B cell (primary cell): ENCODE measurements around the gene XXYLT1. TPM values are rescaled to one million over a fixed set of nuclear protein-coding genes. Genes with fewer than 3 reads are reported as not detected.

ENCODE experiments used
- ATAC-seq: fragments of 200-7000 bp; cut with Tn5 transposase; one replicate; pipeline ENCODE4 v1.10.0; 2021; ENCODE audit warnings: low read depth, mild to moderate bottlenecking, moderate number of reproducible peaks, moderate library complexity
- CTCF ChIA-PET: fragments of 350-600 bp; sonication (Branson Sonifier 250); formaldehyde crosslinking; loops from one replicate; lab custom pipeline; 2021; ENCODE audit warnings: antibody characterized with exemption, inconsistent platforms; lab: Charles Lee
- POLR2A ChIA-PET: fragments of 350-600 bp; sonication (Branson Sonifier 250); formaldehyde crosslinking; loops from one replicate; lab custom pipeline; 2021; ENCODE audit warnings: antibody characterized with exemption; lab: Charles Lee
- DNase-seq: peaks from one replicate; pipeline ENCODE4 v3.0.0; 2013
- H2AFZ ChIP-seq: 2 replicates; pipeline ENCODE4 v1.6.1; 2012; ENCODE audit warnings: mild to moderate bottlenecking, low read depth, low read length; ENCODE audit not compliant: insufficient read depth, poor library complexity, severe bottlenecking
- H3K27ac ChIP-seq, 2 donors: 1 replicate in 1 of 2; 2 replicates in 1 of 2; pipeline ENCODE4 v1.5.1; 2012 to 2013; ENCODE audit warnings: low read length in 2 of 2, mild to moderate bottlenecking in 2 of 2, moderate library complexity in 1 of 2
- H3K27me3 ChIP-seq, 4 experiments: fragments of 200-600 bp in 1 of 4; sonication (generic) in 1 of 4; replicated peaks in 1 of 4; 1 replicate in 2 of 4; 2 replicates in 2 of 4; pipeline versions ENCODE4 v1.6.1 to v1.7.0; 2013 to 2016; ENCODE audit warnings: low read length in 3 of 4, mild to moderate bottlenecking in 2 of 4, mixed read lengths in 1 of 4, moderate library complexity in 1 of 4; ENCODE audit not compliant: insufficient read depth in 4 of 4, control insufficient read depth in 3 of 4; ENCODE audit errors: control extremely low read depth in 1 of 4
- H3K36me3 ChIP-seq, 2 experiments: replicated peaks in 1 of 2; 1 replicate in 1 of 2; 2 replicates in 1 of 2; pipeline versions ENCODE4 v1.6.1 to v1.7.1; 2013; ENCODE audit warnings: low read length in 1 of 2; ENCODE audit not compliant: insufficient read depth in 2 of 2, control insufficient read depth in 1 of 2; ENCODE audit errors: control extremely low read depth in 1 of 2, extremely low read depth in 1 of 2
- H3K4me1 ChIP-seq, 2 donors: fragments of 200-600 bp in 1 of 2; sonication (generic) in 1 of 2; 1 replicate in 1 of 2; 2 replicates in 1 of 2; pipeline versions ENCODE4 v1.5.1 to v1.6.1; 2013 to 2017; ENCODE audit warnings: low read length in 2 of 2; ENCODE audit not compliant: control insufficient read depth in 2 of 2, insufficient read depth in 2 of 2
- H3K4me2 ChIP-seq: replicated peaks from 2 replicates; pipeline ENCODE3; 2012; ENCODE audit warnings: mild to moderate bottlenecking, low read depth, low read length; ENCODE audit not compliant: poor library complexity, severe bottlenecking
- H3K4me3 ChIP-seq, 5 experiments: fragments of 200-600 bp in 1 of 5; sonication (generic) in 1 of 5; 1 replicate in 3 of 5; 2 replicates in 2 of 5; pipeline versions ENCODE4 v1.5.1 to v1.7.0; 2011 to 2016; ENCODE audit warnings: low read length in 4 of 5, mild to moderate bottlenecking in 4 of 5, low read depth in 2 of 5, control low read depth in 1 of 5, moderate library complexity in 1 of 5; ENCODE audit not compliant: insufficient read depth in 1 of 5; ENCODE audit errors: control extremely low read depth in 1 of 5, extremely low read depth in 1 of 5
- H3K79me2 ChIP-seq: fragments of 200-600 bp; sonication (generic); one replicate; pipeline ENCODE4 v1.6.0; 2016; ENCODE audit warnings: low read length; ENCODE audit not compliant: control insufficient read depth, insufficient read depth
- H3K9ac ChIP-seq: fragments of 200-600 bp; sonication (generic); 2 replicates; pipeline ENCODE4 v1.6.1; 2017; ENCODE audit warnings: mild to moderate bottlenecking, low read length, moderate library complexity
- H3K9me3 ChIP-seq, 3 donors: one replicate each; pipeline versions ENCODE4 v1.6.1 to v1.7.1; 2013; ENCODE audit warnings: low read length in 2 of 3; ENCODE audit not compliant: control insufficient read depth in 2 of 3, insufficient read depth in 1 of 3; ENCODE audit errors: control extremely low read depth in 1 of 3
- H4K20me1 ChIP-seq: 2 replicates; pipeline ENCODE4 v1.6.0; 2012; ENCODE audit warnings: mild to moderate bottlenecking, low read length; ENCODE audit not compliant: insufficient read depth, control insufficient read depth, poor library complexity, severe bottlenecking
- H3K27ac Mint-ChIP-seq: one replicate; pipeline ENCODE4 v1.8.0; 2021; ENCODE audit warnings: mixed read lengths
- H3K27me3 Mint-ChIP-seq: one replicate; pipeline ENCODE4 v1.8.0; 2021; ENCODE audit warnings: mixed read lengths
- H3K4me1 Mint-ChIP-seq: one replicate; pipeline ENCODE4 v1.8.0; 2021; ENCODE audit warnings: mixed read lengths
- H3K4me3 Mint-ChIP-seq: one replicate; pipeline ENCODE4 v1.8.0; 2021; ENCODE audit warnings: mixed read lengths
- H3K9me3 Mint-ChIP-seq: one replicate; pipeline ENCODE4 v1.8.0; 2022; ENCODE audit warnings: mixed read lengths; ENCODE audit not compliant: insufficient read depth
- CTCF ChIP-seq: fragments of 200-600 bp; IDR thresholded peaks from one replicate; pipeline ENCODE4 v1.8.0; 2022; ENCODE audit warnings: antibody characterized with exemption, mild to moderate bottlenecking
- EZH2 ChIP-seq: IDR thresholded peaks from 2 replicates; pipeline ENCODE4 v1.6.1; 2012; ENCODE audit warnings: borderline replicate concordance, low read depth, mild to moderate bottlenecking, moderate library complexity, low read length; ENCODE audit not compliant: insufficient read depth, poor library complexity, severe bottlenecking
- WGBS: methylation state at CpG from one replicate; pipeline ENCODE4 v1.1.5; 2013; ENCODE audit warnings: missing lambda C conversion rate; ENCODE audit not compliant: insufficient coverage; 5-methylcytosine and 5-hydroxymethylcytosine counted together
- intact Hi-C: fragments of 100-400 bp; cut with micrococcal nuclease; formaldehyde crosslinking; loops from one replicate; pipeline ENCODE4 v1.10.0; 2022
- polyA plus RNA-seq: library from polyadenylated mRNA; depleted of rRNA; stranded (reverse); fragments of >200 nt; gene quantifications from 2 replicates; pipeline ENCODE4 v1.2.3, GENCODE V29; 2012
- total RNA-seq, 2 donors: library from RNA; stranded (reverse); fragments of 120-200 nt in 1 of 2; gene quantifications; 1 replicate in 1 of 2; 2 replicates in 1 of 2; pipeline versions ENCODE4 v1.2.3 to v1.2.4, GENCODE V29; 2013 to 2022

Gene XXYLT1
- total and polyA plus RNA-seq, 2 donors (not counting 1 experiment from before 2014, with no cell fraction given): 2.6 to 11.2 TPM

GRCh38 chr3:195208183-195208582 is 62.8 kb downstream of the XXYLT1 start:
- H3K27ac ChIP-seq: no peak overlapping the region
- H3K4me1 ChIP-seq: peaks cover 14 to 30% of the 10 kb centered on the region in 2 donors
- no peak overlapping the region for H3K9ac ChIP-seq
- no peak overlapping the region for H2AFZ ChIP-seq
- peak; percentile 37 for DNase-seq
- peak; percentile 84 for ATAC-seq
- H3K4me2 ChIP-seq: no peak overlapping the region
- no peaks in the 10 kb centered on the region for H3K27me3 ChIP-seq
- CTCF ChIA-PET: interaction anchor here (0.9 kb wide), 1 partner anchor 48 kb away, joined by 3 read pairs; no protein-coding TSS in a partner anchor
- Mint-ChIP-seq H3K9me3 (no peaks in the 10 kb centered on the region), H3K4me1 (peaks cover 30% of the 10 kb centered on the region), H3K27me3 (no peaks in the 10 kb centered on the region), H3K4me3 (peak overlapping the region; percentile 26), H3K27ac (peak overlapping the region; percentile 12)
- H3K36me3 ChIP-seq: no peaks in the 10 kb centered on the region
- no peaks in the 10 kb centered on the region for H3K79me2 ChIP-seq
- no peaks in the 10 kb centered on the region for H4K20me1 ChIP-seq
- TF ChIP-seq CTCF: no peak
- TF ChIP-seq EZH2: no peak
- H3K4me3 ChIP-seq: no peak overlapping the region
- WGBS: 49% methylated on average over 5 of the region's 9 CpGs
- intact Hi-C loops: loop anchor here (5.0 kb wide), 1 partner anchor 61 kb away; no protein-coding TSS in a partner anchor
- POLR2A ChIA-PET: interaction anchor here (1.9 kb wide), 1 partner anchor 60 kb away, joined by 5 read pairs; no protein-coding TSS in a partner anchor
- H3K9me3 ChIP-seq: peaks cover 0 to 5% (median 0%) of the 10 kb centered on the region in 3 donors

GRCh38 chr3:195207731-195208130 is 63.2 kb downstream of the XXYLT1 start:
- H3K79me2 ChIP-seq: no peaks in the 10 kb centered on the region
- CTCF ChIA-PET: no interaction called here
- TF ChIP-seq EZH2: no peak
- TF ChIP-seq CTCF: no peak

More at GRCh38 chr3:195207731-195208130, 63.2 kb downstream of the XXYLT1 start:
- no peaks in the 10 kb centered on the region for H3K27me3 ChIP-seq
- H3K9me3 Mint-ChIP-seq: no peaks in the 10 kb centered on the region
- no peak for ATAC-seq
- H3K4me3 ChIP-seq: no peak overlapping the region
- no peak for DNase-seq
- peaks cover 14 to 30% of the 10 kb centered on the region in 2 donors for H3K4me1 ChIP-seq
- H3K4me3 Mint-ChIP-seq: peak overlapping the region; percentile 18
- no peaks in the 10 kb centered on the region for H3K36me3 ChIP-seq
- no peaks in the 10 kb centered on the region for H4K20me1 ChIP-seq
- peaks cover 0 to 5% (median 0%) of the 10 kb centered on the region in 3 donors for H3K9me3 ChIP-seq
- peaks cover 30% of the 10 kb centered on the region for H3K4me1 Mint-ChIP-seq
- no peak overlapping the region for H3K9ac ChIP-seq
- no peaks in the 10 kb centered on the region for H3K27me3 Mint-ChIP-seq
- 95% methylated on average over 2 of the region's 3 CpGs for WGBS
- H3K27ac ChIP-seq: no peak overlapping the region
- no peak overlapping the region for H2AFZ ChIP-seq
- POLR2A ChIA-PET: interaction anchor here (1.9 kb wide), 1 partner anchor 60 kb away, joined by 5 read pairs; no protein-coding TSS in a partner anchor
- peak overlapping the region; percentile 43 for H3K27ac Mint-ChIP-seq
- intact Hi-C loops: loop anchor here (5.0 kb wide), 1 partner anchor 60 kb away; no protein-coding TSS in a partner anchor
- H3K4me2 ChIP-seq: no peak overlapping the region
